ENCODE measurements around the gene C11orf97. TPM values are rescaled to one million over a fixed set of nuclear protein-coding genes. Genes with fewer than 3 reads are reported as not detected.

C11orf97 gene
- total RNA-seq, 1 experiment from 2014 or later = not detected

DNA sequence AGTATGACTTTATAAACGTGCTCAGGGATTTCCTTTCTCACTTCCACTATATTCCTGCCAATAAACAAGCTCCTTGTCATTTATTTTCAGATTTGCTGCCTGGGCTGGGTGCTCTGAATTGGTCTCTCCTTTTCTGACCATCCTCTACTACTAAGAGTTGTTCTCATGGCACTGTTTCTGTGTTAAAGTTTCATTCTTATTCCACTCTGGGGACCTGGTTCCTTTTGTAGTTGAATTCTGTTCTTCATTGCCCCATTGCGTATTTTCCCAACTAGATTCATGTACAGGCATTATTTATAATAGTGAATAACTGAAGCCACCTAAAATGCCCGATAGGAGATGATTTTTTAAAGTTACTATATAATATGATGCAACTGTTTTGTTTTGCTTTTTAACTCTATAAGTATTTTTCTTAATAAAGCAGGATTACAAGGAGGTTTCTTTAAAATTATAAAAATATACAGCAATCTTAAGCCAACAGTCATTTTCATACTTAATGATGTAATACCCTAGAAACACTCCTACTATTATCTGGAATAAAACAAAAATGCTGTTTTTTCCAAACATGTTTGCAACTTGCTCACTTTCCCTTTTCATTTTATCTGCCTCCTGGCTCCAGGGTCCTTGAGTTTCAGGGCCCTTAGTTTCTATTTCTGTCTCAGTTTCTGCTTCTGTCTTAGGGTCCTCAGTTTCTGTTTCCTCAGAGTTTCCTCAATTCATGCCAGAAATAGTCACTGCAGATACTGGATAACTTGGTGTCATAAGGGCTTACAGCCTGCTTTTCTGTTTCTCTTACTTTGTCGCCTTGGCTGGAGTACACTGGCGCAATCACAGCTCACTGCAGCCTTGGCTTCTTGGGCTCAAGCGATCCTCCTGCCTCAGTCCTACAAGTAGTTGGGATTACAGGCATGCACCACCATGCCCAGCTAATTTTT lies 21.7 kb downstream of the C11orf97 start:
- no peak overlapping the region for H3K4me3 ChIP-seq (ENCODE audit: low read depth, low read length, poor library complexity, severe bottlenecking)
- TF ChIP-seq EZH2 (IDR thresholded peaks at IDR 0.05; ENCODE audit: borderline replicate concordance, low read depth, low read length, poor library complexity, severe bottlenecking) = no peak
- TF ChIP-seq, protein P1, sequence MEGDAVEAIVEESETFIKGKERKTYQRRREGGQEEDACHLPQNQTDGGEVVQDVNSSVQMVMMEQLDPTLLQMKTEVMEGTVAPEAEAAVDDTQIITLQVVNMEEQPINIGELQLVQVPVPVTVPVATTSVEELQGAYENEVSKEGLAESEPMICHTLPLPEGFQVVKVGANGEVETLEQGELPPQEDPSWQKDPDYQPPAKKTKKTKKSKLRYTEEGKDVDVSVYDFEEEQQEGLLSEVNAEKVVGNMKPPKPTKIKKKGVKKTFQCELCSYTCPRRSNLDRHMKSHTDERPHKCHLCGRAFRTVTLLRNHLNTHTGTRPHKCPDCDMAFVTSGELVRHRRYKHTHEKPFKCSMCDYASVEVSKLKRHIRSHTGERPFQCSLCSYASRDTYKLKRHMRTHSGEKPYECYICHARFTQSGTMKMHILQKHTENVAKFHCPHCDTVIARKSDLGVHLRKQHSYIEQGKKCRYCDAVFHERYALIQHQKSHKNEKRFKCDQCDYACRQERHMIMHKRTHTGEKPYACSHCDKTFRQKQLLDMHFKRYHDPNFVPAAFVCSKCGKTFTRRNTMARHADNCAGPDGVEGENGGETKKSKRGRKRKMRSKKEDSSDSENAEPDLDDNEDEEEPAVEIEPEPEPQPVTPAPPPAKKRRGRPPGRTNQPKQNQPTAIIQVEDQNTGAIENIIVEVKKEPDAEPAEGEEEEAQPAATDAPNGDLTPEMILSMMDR (conservative IDR thresholded peaks at IDR 0.05; ENCODE audit: low read depth, low read length) = no peak
- intact Hi-C loops (cut with micrococcal nuclease; ENCODE audit: unreplicated experiment) = no loop called here
- no peaks in the 10 kb centered on the region for H3K9me3 ChIP-seq (ENCODE audit: low read depth, low read length, poor library complexity, severe bottlenecking)
- no peak overlapping the region for H3K27ac ChIP-seq (ENCODE audit: low read depth, low read length, poor library complexity, severe bottlenecking)
- H3K27me3 ChIP-seq (replicated peaks; ENCODE audit: insufficient read depth, low read depth, low read length, poor library complexity) = no peaks in the 10 kb centered on the region
- no peak for DNase-seq (ENCODE audit: low spot score)
- no peaks in the 10 kb centered on the region for H3K36me3 ChIP-seq (ENCODE audit: insufficient read depth, low read length, poor library complexity, severe bottlenecking)
- H3K4me1 ChIP-seq (ENCODE audit: insufficient read depth, low read length, poor library complexity, severe bottlenecking) = no peaks in the 10 kb centered on the region
- CTCF ChIA-PET = no interaction called here
- POLR2A ChIA-PET (ENCODE audit: low non-redundant PET) = no interaction called here
- BruUV-seq (replicated peaks) = no TSS peak

GRCh38 chr11:94536386-94536785 lies 24.1 kb downstream of the C11orf97 start:
- Histone ChIP-seq H3K4me3 (ENCODE audit: low read depth, low read length, poor library complexity, severe bottlenecking) (no peak overlapping the region), H3K4me1 (ENCODE audit: insufficient read depth, low read length, poor library complexity, severe bottlenecking) (no peaks in the 10 kb centered on the region), H3K9me3 (ENCODE audit: low read depth, low read length, poor library complexity, severe bottlenecking) (no peaks in the 10 kb centered on the region), H3K27ac (ENCODE audit: low read depth, low read length, poor library complexity, severe bottlenecking) (no peak overlapping the region), H3K27me3 (replicated peaks; ENCODE audit: insufficient read depth, low read depth, low read length, poor library complexity) (no peaks in the 10 kb centered on the region), H3K36me3 (ENCODE audit: insufficient read depth, low read length, poor library complexity, severe bottlenecking) (no peaks in the 10 kb centered on the region)
- intact Hi-C loops (cut with micrococcal nuclease; ENCODE audit: unreplicated experiment) = no loop called here
- BruUV-seq (replicated peaks) = no TSS peak
- DNase-seq (ENCODE audit: low spot score) = no peak
- POLR2A ChIA-PET (ENCODE audit: low non-redundant PET) = no interaction called here
- CTCF ChIA-PET = no interaction called here
- TF ChIP-seq EZH2 (IDR thresholded peaks at IDR 0.05; ENCODE audit: borderline replicate concordance, low read depth, low read length, poor library complexity, severe bottlenecking) = no peak
- TF ChIP-seq, protein P1 (conservative IDR thresholded peaks at IDR 0.05; ENCODE audit: low read depth, low read length) = no peak

DNA sequence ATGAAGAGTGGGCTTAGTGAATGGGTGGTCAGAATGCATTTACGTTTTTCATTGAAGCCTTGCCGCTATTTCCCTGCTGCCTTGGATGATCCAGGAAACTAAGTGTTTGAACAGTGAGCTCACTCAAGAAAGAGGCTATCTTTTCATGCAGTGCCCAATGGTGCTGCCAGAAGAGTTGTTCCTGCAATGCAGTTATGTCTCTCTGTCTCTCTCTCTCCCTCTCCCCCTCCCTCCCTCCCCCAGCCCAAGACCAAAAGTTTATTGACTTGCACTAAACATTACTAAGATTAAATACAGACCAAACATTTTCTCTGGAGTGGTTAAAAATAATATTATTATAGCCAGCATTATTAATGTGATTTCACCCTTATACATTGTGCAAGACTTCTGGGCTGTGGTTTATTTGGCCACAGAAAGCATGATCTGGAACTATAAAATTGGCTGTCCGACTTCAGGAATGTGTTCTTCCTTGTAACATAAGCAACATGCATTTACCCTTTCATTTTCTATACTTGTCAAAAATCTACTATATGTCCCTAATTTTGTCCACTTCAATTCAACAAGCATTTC lies 24.9 kb downstream of the C11orf97 start:
- ChIA-PET CTCF (no interaction called here), POLR2A (ENCODE audit: low non-redundant PET) (no interaction called here)
- Histone ChIP-seq H3K4me3 (ENCODE audit: low read depth, low read length, poor library complexity, severe bottlenecking) (no peak overlapping the region), H3K4me1 (ENCODE audit: insufficient read depth, low read length, poor library complexity, severe bottlenecking) (no peaks in the 10 kb centered on the region), H3K27ac (ENCODE audit: low read depth, low read length, poor library complexity, severe bottlenecking) (no peak overlapping the region), H3K27me3 (replicated peaks; ENCODE audit: insufficient read depth, low read depth, low read length, poor library complexity) (no peaks in the 10 kb centered on the region), H3K9me3 (ENCODE audit: low read depth, low read length, poor library complexity, severe bottlenecking) (no peaks in the 10 kb centered on the region), H3K36me3 (ENCODE audit: insufficient read depth, low read length, poor library complexity, severe bottlenecking) (no peaks in the 10 kb centered on the region)
- no peak for DNase-seq (ENCODE audit: low spot score)
- TF ChIP-seq, protein P1 (conservative IDR thresholded peaks at IDR 0.05; ENCODE audit: low read depth, low read length) = no peak
- TF ChIP-seq EZH2 (IDR thresholded peaks at IDR 0.05; ENCODE audit: borderline replicate concordance, low read depth, low read length, poor library complexity, severe bottlenecking) = no peak
- BruUV-seq (replicated peaks) = no TSS peak
- intact Hi-C loops (cut with micrococcal nuclease; ENCODE audit: unreplicated experiment) = no loop called here

Measured in A673 (cell line).